Activated T-cell treated with anti-CD3 and anti-CD28 coated beads, Interleukin-2, amount 50 U/mL, for 1 hour (primary cell): ENCODE measurements around the gene TNS3.

ENCODE experiments used
- DNase-seq: peaks from one replicate; pipeline ENCODE4 v3.0.0-alpha.2; 2020

TNS3 gene

DNA sequence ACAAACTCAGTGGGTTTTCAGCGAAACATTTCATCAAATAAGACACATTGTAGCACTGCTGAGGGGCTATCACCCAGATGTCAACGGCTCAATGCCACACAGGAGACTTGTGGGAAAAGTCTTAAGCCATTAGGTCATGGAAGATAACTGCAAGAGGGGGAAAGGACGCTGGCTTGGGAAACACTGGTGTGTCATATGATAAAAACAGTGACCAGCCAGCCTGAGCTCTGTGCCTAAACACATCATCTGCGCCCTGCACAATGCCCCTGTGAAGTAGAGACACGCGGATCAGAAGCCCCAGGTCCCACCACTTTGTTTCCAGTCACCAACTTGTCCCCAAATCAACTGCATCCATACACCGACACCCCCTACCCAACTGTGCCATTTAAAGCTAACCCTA, 116.7 kb downstream of the TNS3 start:
- DNase-seq = no peak

DNA sequence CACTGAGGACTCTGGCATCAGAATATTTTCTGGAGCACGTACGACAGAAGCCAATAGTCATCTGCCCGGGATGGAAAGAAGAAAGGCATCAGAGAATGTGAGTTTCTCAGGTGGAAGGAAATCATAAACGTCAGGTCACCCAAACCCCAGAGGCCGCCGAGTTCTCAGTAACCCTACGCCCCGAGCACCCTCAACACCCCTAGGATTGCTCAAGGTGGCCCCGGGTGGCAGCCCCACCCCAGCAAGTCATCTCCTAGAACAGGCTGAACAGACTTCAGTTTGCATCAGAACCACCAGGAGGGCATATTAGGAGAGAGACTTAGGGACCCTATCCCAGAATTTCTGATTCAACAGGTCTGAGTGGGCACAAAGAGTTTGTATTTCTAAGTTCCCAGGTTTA, 117.6 kb downstream of the TNS3 start:
- no peak for DNase-seq

DNA sequence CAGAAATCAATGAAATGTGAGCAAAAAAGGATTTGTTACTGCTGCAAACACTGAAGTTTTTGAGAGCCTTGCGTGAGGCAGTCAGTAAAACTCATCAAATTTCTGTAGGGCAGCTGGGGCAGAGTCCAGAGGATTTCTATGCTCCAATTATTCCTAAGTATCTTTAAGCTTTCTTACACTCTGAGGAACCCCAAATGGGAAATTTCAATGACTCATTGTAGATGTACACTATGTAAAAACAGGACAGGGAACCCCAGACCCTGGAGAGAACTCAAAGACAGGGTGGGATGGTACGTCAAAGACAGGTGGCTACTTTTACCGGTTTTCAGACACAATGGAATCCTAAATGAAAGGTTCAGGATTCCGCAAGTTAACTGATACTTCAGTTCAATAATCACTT, 120.2 kb downstream of the TNS3 start:
- DNase-seq = no peak

DNA sequence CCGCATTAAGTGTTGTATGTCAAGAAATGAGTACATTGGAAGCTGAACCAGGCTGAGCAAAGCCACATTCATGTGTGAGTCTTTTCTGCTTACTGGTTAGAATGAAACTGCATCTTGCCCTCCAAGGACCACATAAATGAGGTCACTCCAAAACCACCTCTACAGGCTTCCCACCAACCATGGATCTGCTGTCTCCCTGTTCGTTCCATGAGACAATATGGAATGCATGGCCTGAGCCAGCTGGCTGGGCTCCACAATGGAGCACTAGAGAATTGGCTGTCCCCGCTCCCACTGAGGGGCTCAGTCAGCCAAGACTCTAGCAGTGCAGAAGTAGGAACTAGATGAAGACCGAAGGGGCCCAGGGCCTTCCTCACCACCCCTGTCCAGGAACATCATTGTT, 120.8 kb downstream of the TNS3 start:
- DNase-seq = no peak

DNA sequence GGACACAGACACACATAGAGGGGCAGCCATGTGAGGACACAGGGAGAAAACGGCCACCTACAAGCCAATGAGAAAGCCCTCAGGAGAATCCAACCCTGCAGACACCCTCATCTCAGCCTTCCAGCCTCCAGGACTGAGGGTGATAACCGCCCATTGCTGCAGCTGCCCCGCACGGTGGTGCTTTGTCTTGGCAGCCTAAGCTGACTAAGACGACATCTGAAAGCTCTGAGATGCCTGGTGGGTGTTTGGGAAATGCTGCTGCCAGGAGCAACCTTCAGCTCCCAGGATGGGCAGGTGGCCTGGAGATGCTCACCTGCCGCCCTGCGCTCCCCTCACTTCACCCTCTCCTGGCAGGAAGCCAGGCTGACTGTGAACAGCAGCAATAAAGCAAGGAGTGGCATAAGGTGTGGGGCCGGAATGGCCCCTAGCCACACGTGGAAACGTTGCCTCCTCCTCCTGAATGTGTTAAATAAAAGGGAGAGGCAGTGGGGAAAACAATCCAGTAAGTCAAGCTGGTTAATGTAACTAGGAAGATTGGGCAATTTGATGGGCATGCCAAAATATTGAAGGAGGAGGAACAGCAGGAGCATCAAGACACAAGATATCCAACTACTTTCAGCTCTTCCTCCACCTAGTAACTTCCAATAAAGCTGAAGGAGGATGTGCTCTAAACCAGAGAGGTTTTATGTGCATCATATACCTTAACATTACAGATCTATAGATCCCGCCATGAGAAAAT, 121.5 kb downstream of the TNS3 start:
- DNase-seq = no peak

DNA sequence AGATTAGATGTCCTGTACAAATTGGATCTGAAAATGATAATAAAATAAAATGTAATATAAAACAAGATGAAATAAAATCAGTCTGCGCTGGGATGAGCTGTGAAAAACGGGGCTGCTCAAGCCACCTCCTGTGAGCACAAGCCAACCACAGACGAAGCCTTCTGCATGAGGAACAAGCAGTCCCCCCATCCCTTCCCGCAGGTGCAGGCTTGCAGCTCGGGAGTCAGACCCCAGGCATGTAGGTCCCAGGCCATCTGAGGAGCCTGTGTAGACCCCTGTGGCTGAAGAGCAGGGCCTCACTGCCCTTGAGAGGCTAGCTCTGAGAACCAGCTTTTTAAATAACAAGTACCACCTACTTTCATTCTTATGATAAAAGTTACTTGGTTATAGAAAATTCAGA, 123.4 kb downstream of the TNS3 start:
- no peak for DNase-seq

DNA sequence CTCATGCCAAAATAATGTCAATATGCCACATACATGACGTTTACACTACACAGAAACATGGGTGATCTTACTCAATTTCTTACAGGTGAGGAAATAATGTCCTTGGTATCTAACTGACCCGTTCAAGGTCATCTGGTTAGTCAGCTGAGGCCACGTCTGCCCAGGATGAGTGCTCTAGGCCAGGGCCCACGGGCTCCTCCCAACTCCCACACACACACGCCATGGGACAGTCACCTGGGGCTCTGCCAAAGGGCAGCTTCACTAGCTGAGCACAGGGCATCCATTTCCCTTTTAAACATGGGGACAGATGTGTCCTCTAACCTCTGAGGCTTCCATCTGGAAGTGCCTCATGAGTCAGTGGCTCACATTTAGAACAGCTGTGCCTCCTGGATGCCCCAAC, 123.9 kb downstream of the TNS3 start:
- no peak for DNase-seq

DNA sequence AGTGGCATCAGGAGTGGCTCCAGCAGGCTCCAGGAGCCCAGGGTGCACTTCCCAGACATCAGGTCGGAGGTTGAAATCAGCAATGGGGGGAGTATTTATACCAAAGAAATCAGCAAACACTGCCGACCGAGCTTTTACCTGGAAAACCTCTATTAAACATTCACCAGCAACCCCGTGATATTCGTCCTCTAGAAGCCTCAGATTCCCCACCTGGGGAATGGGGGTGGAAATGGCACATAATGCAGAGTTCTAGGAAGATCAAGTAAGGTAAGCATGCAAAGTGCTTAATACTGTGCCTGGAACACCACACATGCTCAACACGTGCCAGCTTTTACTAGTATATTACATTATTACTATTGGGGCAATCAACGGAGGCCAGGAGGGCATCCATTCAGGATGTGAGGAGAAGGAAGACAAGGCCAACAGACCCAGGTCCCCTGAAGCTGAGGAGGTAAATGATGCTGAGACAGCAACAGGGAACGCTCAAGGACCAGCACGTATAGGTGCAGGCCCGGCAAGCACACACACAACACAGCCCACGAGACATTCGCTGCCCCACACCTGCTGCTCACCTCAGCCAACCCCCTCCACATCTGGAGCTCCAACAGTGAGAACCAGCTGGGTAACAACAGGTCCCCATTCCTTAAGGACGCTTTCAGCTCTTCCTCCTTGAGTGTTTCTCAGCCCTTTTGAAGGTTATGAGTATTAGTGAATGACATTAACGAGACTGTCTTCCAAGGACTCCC, 125.5 kb downstream of the TNS3 start:
- DNase-seq = no peak

DNA sequence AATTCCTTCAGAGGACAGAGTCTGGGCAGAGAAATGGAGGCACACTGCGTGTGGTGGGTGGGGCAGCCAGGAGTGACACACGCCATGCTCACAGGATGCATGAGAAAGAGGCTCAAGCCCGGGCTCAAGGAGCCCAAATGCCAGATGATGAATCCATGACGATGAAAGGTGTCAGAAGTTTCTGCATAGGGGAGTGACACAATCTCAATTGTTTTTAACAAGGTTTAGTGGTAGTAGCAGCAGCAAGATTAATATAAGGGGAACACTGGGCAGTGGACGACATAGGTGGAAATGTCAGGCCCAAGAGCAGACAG, 126.1 kb downstream of the TNS3 start:
- no peak for DNase-seq

DNA sequence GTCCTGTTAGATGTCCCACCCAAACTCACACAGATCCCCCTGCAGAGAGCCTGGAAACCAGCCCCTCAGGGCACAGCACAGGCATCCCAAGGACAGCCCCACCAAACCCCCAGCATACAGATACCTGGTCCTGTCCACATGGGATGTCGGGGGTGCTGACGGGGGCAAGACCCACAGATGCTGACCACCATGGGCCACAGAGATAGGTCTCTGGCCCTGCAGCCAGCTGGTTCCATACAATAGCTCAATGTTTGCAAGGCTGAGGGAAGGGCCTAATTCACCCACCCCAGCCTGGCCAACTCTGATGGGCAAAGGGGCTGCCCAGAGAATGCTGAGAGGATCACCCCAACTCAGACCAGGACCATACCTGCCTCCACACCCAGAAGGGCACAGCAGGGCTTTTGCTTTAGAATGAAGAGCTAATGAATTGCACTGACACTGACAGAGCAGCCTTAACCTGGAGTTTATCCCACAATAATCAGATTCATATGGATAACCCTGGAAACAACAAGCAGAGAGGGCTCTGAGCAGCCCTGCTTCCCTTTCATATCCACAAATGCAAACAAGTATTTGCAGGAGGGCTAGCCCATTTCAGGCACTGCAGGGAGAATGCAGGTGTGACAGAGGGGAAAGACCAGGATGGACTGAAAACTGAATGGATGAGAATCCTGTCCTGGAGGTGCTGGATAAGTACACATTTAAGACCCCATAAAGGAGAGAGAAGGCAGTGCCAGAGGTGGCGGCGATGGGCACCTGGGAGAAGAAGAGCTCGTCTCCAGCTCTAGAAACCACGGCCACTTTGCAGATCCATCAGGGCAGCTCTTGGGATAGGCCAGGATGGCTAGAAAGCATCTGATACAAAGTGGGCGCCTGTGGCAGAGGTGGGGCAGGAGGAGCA, 126.7 kb downstream of the TNS3 start:
- DNase-seq = no peak

DNA sequence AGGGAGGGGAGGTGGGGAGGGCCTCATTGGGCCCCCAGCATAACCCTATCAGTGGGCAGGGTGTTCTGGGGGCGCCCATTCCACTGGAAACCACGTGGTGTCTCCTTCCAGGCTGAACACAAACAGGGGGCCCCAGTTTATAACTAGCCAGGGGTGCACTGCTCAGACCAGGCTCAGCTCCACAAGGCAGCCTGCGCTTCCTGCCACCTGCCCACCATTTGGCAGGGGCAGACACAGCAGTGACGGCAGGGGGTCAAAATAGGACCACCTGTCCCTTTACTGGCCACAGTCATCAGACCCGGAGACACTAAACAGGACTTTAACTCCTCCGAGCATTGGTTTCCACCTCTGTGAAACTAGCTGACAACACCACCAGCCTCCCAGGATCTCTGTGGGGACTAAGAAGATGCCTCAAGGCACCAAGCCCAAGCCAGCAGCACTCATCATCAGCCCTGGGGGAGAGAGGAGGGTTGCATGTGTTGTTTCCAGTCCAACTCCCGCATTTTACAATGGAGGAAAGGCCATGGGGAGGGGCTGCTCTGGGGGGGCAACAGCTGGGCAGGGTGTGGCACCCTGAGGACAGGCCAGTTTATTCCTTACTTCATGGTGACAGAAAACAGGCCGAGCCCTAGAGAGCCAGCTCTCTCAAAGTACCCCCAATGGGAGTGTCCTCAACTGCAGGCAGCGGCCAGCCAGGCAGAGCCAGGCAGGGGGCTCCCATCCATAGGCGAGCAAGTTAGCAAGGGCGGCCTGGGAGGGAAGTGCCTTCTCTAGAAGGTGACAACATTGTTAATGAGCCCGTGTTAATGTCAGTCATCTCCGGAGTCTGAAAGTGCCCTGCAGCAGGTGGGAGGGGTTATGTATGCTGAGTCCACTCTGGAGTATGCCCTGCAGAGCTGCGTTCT, 127.6 kb downstream of the TNS3 start:
- no peak for DNase-seq

DNA sequence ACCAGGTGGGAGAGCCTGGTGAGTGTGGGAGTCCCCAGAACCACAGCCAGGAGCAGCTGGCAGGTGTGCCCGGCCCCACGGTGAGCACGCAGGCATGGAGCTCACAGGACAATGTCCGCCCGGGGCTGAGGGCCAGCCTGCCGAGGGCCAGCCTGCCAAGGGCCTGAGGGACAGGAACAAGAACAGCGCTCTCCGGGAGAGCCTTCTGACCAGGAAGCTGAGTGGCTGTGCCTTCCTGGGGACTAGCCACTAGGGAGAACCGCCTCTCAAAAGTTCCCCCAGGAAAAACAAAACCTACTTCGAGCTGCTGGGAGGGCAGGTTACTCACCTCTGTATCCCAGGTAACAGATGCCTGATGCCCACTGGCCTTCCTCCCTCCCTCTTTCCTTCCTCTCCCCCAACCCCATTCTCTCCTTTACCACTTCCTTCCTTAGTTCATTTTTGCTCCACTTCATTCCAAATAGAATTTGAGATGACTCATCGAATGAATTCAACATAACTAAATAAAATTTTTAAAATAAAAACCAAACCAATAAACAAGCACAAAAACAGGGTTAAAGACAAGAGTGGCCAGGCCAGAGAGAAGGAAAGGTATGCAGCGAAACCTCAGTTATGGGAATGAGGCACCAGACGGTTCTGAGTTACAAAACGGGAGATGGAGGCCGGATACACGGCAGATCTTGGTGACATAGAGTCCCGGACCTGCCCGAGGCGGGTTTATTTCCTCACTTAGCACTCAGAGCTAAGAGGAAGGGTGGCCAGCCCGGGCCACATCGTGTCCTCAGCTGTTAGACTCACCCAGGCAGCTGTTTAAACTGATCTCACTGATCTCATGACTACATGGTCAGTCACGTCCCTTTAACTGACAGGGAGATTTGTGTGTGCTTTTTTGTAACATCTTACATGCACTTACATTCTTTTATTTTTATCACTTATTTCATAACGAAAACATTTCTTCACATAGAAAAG, 128.5 kb downstream of the TNS3 start:
- DNase-seq = no peak

DNA sequence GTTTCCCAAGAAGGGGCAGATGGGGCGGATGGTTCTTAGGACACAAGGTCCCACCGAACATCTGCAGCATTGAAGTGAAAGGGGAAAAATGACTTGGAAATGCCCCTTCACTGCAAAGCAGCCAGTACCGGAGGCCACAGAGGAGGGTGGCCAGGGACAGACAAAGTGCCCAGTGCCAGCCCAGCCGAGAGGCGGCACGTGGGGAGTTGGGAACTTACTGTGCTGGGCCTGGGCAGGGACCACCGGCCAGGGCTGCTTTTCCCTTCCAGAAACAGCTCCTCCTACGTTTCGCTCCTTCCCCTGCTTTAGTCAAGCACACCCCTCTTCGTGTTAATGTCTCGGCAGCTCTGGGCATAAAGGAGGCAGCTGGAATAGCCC, 129.2 kb downstream of the TNS3 start:
- no peak for DNase-seq

DNA sequence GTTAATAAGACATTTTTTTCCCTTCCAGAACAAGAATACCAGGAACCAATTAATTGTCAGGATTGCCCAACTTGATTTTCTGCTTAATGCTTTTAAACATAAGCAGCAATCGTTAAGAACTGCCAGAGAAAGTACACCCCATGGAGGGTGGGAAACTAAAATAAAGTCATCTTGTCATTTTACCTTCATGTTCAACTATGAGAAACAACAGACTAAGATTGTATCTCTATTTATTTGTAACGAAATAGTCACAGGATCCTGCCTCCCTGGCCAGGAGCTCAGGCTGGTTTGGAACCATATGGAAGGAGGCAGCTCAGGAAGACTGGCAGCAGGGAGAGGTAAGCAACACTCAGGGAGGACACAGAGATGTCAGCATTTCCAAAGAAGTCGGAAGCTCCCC, 129.6 kb downstream of the TNS3 start:
- no peak for DNase-seq

DNA sequence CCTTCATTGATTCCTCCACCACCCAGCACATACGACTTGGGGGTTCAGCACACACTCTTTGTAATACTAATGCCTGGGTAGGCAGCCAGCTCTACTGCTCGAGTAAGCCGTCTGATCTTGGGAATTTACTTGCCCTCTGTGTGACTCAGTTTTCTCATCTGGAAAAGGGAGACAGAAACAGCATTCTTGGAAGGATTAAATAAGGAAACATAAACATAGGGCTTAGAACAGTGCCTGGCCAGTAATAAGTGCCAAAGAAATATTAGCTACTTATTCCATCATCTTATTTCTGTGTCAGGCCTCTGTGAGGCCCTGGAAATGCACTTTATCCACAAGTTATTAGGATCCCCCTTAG, 130.1 kb downstream of the TNS3 start:
- no peak for DNase-seq

DNA sequence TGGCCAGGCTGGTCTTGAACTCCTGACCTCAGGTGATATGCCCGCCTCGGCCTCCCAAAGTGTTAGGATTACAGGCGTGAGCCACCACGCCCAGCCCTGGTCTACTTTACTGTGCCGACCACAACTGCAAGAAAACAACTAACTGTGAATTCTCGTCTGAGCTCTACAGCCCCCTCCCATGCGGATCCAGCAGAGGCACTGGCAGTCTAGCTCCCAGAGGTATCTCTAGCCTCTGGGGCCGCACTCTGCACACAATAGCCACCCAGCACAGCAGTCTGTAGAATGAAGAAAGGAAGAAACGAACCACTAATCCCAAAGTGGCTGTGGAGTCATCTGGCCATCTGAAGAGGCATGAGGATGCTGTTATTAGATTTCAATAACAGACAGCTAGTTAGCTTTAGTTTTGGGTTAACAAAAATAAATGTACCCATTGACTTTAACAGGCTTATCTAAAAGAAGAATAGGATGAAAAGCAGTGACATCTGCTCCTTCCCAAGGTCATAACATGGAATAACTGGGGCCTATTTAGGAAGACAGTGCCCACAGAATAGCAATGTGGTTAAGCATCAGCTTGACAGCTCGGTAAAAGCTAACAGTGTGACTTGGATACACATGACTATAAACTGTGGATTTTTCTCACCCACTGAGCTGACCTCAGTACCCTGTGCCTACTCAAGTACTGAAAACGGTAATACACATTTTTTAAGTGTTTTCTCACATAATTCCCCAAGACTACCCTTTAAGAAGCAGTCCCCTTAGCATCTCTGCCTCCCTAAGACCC, 131.9 kb downstream of the TNS3 start:
- DNase-seq = no peak

DNA sequence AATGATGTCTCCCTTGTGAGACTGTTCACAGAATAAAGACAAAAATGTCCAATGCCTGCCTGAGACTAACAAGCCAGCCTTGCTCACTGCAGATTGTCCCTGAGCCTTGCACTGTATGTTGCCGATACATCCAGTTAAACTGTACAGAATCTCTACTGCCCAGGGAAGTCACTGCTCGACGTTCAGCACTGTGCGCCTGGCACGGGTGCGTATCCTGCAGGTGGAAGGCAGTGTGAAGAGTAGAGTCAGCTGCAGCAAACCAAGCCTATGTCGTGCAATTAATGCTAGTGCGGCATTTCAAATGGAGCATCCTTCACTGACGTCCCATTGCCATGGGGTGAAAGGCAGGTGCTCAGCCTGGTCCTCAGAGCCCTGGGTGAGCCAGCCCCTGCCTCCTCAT, 132.9 kb downstream of the TNS3 start:
- no peak for DNase-seq

DNA sequence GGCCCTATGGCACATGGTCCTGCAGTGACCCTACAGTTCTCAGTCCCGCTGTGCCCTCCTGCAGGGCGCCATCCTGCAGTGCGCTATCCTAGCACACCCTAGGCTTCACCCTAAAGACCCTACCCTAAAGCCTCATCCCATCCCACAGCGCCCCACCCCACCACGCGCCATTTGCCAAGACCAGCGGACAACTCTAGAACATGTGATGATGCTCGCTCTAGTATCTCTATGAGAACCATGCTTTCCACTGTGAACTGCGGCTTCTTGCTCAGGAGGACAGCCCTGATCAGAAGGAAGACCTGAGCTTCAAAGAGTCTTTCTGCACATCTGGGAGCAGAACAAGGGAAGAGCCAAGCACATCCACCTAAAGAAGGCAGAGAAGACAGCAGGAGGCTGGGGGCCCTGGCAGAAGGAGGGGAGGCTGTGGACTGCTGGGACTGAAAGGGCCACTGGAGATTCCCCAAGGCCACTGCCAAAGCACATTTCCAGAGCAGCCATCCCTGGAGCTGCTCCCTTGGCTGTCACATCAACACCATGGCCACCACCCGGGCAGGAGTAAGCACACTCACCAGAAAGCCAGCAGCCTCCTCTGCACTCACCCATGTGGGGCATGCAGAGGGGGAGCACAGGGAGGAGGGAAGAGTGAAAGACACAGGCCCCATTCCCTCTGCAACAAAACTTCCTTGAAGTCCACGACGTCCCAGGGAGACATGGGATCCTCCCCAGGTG, 134.1 kb downstream of the TNS3 start:
- DNase-seq = no peak

DNA sequence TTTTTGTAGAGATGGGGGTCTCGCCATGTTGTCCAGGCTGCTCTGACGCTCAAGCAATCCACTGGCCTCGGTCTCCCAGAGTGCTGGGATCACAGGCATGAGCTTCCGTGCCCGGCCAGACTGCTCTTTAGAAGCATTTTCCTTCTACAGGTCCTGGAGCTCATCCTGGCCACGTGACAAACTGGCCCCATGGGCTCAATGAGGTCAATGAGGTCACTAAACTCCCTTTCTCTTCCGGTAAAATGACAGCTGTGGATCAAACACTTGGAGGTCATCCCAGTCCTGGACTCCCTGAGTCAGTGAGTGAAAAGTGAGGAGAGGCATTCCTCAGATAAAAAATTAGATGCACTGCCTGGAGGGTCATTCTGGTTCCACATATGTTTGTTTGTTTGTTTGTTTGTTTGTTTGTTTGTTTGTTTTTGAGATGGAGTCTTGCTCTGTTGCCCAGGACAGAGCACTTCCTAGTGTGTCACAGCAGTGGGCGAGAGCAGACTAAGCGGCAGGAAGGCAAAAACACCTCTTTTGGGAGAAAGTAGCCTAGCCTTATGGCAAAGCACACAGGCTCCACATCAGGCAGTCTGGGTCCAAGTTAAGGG, 134.9 kb downstream of the TNS3 start:
- no peak for DNase-seq
